Stimulated activated CD4-positive, alpha-beta T cell treated with anti-CD3 and anti-CD28 coated beads, Interleukin-4, amount 100 ng/mL, for 1 hour (primary cell): Measurements from ENCODE around the gene BST1.

Experiments
- DNase-seq: peaks from one replicate; pipeline ENCODE4 v3.0.0-alpha.2; 2020

BST1 gene

DNA sequence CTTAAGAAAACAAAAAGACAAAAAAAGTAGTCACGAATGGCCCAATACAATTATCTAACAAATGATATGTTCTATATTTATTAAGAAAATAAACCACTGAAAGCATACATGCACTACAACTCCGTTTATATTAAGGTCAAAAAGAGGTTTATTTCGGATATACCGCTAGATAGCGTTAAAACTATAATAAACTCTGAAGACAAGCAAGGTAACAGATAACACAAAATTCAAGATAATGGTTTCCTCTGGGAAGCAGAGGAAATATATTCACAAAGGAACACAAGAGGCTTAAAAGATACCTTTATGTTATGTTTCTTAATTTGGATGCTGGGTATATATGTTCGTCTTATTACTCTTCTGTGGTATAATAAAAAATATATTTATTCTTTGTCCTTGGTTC is 26.0 kb upstream of the BST1 start:
- no peak for DNase-seq

DNA sequence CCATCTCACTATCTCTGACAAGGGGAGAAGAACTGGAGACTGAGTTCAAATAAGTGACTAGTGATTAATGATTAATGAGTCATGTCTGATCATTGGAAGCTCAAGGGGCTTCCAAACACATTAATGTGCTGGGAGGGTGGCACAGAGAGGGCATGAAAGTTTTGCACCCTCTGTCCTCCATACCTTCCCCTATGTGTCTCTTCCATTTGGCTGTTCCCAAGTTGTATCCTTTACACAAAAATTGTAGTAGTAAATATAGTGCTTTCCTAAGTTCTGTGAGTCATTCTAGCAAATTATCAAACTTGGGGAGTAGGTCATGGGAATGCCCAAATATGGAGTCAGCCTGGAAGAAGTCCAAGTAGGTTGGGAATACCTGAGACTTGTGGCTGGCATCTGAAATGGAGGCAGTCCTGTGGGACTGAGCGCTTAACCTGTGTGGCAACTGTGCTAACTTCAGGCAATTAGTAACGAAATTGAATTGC is 25.3 kb upstream of the BST1 start:
- DNase-seq, result no peak

DNA sequence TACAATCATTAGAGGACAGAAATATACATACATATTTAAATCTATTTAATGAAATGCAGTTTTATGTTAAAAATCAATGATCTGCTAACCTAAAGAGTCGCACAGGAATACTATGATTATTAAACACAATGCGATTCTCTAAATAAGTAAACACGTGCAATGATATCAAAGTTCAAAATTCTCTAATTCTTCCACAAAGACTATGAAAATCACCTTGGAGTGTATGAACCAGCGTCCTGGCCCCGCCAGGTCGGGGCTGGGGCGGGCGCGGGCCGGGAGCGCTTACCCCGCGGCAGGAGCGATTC is 21.8 kb upstream of the BST1 start:
- DNase-seq, result no peak

DNA sequence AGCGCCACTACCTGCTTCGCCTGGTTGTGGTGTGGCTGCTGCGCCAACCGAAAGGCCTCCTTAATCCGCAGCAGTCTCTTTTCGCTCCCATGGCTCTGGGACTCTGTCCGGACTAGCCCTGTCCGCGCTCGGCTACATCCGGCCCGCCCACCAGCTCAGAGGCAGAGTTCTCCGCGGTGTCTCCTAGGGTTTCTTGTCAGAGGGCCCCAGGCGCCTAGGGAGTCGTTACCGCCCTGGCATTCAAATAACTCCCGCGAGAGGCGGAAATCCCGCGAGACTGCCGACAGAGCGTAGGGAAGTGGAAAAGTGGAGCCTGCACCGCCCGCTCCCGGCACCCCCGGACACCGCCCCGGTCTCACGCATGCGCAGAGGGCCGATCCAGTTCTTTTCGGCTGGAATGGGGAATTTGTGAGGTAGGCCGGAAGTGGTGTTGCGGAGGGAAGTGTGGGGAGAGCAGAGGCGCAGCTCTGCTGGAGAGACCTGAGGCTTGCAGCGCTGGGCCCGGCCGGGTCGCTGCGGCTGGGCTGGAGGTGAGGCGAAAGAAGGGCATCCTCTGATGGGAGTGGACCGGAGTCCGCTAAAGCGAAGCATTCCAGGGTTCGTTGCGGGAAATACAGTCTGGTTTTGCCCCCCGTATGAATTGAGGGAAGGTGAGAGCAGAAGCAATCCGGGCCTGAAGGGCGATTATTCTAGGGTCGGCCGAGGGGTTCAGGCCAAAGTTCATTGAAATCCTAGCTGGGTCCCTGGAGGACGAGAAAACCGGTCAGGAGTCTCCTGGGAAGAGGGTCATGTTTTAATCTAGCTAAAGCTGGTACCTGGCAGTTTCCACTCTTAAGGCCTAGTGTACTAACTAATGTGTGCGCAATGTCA is 21.3 kb upstream of the BST1 start, which contains the start of gene FAM200B:
Gene FAM200B, plus strand, starts transcription at position 456 of the 870 bp plus-strand sequence. CDS start 5,151 bp downstream, outside the sequence.
- DNase-seq, result peak; percentile 98

DNA sequence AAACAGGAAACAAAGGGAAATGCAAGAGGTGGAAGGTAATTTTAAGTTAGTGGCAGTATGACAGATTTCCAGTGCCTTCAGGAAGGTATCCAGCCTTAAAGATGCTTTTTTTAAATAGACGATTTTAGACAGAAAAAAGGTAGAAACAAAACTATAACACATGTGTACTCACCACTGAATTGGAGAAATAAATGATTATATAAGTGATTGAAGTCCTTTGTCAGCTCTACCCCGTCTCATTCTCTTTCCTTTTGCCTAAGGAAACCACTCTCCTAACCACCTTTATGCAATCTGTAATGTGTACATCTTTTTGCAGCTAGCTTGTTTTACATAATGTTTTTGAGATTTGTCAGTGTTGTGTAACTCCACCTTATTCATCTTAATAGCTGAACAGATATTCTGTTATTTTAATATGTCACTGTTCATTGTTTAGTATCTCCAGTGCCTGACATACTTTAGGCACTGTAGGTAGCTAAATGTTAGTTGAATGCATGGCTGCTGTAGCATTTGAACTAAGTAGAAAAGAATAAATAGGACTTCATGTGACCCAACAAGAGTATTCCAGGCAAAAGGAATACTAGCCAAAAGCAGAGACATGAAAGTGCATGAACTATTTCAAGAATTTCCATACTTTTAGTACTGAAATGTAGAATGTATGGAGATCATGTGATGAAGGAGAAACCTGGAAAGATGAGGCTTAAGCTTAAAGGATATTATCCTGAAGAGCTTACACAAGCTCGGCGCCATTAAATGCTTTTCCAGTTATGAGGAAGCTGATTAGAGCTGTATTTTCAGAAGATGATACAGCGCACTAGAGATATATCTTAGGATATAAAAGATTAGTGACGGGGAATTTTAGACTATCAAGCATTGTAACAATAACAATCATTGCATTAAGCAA is 20.4 kb upstream of the BST1 start:
- no peak for DNase-seq

DNA sequence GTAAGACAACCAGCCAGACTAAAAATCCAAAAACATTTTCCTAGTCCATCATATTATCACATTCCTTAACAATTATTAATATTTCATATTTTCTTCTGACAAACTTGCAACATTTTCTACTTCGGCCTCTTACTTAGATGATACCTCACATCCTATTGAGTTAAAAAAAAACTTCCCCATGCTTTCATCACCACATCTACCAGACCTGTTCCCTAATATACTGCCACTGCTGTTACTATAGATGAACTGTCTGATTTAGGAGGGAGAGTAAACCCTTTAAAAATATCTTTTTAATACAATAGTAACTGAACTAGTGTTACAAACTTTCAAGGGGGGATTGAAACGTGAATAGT is 19.7 kb upstream of the BST1 start:
- DNase-seq, result no peak

DNA sequence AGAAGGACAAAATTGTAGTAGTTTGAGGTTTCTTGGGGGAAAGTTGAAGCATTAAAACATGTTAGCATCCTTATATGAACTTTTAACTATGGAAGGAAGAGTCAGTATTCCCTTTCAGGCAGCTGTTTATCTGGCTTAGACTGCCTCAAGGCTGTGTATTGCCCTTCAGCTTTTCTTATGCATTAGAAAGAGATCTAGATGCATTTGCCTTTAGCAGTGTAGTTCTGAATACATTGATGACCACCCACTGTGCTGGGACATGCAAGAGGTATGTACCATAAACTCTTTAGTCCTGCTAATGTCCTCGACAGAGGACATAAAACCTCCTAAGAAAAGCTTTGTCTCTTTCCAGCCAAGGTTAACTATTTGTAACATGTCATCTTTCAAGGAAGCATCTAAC is 18.4 kb upstream of the BST1 start:
- no peak for DNase-seq

DNA sequence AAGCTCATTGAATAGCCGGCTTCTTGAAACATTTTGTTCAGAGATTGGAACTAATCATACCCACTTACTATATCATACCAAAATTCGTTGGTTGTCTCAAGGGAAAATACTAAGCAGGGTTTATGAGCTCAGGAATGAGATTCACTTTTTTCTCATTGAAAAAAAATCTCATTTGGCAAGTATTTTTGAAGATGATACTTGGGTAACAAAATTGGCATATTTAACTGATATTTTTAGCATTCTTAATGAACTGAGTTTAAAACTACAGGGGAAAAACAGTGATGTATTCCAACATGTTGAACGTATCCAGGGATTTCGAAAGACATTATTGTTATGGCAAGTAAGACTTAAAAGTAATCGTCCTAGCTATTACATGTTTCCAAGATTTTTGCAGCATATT is 14.8 kb upstream of the BST1 start:
- no peak for DNase-seq

DNA sequence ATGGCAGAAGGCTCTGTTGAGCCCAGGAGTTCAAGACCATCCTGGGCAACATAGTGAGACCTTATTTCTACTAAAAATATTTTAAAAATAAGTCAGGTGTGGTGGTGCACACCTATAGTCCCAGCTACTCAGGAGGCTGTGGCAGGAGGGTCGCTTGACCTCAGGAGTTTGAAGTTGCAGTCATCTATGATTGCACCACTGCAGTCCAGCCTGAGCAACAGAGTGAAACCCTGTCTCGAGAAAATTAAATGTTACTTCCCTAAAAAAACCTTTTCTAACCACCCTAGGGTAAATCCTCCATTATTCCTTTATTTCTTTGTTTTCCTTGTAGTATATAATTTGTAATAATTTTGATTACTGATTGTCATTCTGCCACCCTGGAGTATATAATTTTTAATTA is 13.3 kb upstream of the BST1 start:
- DNase-seq, result no peak

DNA sequence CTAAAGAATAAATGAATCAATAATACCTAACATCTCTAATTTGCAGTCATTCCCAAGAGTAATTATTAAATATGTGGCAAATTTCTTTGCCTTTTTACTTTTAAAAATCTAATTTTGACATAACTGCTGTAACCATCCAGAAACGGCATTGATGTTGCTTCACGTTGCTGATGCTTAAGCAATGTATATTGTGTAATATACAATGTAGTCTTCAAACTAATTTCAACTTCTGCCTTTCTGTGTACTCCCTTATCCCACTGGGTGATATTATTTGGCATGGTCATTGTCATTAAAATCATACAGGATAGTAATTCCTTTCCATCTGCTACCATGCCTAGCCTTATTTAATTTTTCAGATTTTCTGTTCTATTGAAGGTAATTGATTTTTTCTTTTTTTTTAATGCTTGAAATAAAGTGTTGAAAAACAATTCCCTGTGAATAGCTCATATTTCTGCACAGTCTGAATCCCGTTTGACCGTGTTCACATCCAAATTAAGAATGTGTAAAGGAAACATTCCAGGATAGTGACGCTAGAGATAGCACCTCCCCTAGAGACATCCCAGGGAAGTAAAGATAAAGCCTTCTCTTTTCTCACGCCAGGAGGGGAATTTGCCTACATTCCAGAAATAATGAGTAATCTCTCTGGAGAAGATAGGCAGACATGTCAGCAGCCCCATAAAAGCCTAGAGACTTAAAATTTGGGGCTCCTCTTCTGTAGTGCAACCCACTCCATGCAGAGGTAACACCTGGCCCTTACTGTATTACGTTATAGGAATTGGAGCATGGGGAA is 12.7 kb upstream of the BST1 start:
- DNase-seq, result no peak

DNA sequence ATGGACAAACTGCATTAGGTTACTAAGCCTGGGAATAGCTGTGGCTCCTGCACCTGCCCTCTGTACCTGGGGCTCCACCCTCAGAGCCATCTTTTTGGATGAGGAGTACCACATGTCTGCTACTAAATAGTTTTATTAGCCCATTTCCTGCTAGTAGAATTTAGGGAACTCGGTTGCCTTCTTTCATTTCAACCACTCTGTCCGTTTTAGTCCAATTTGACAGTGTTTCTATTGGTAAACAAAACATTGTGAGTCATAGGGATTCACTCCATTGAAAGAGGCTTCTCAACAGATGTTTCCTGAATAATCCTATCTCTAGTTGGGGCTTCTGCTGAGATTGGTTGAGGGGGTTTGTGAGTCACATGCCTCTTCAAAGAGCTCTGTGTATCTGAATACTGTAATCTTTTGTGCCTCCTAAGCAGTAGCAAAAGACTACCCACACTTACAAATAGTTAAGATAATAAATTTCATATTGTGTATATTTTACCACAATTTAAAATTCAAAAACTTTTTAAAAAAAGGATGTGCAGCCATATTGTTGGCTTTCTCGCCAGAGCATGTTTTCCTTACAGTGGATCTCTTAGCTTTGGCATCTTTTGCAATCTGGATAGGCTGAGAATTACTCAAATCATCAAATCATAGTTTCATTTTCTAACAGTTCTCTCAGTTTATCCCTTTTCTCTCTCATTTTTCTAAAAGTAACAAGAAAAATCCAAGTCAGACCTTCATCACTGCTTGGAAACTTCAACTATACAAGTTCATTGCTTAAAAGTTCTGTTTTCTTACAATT is 11.3 kb upstream of the BST1 start:
- no peak for DNase-seq

DNA sequence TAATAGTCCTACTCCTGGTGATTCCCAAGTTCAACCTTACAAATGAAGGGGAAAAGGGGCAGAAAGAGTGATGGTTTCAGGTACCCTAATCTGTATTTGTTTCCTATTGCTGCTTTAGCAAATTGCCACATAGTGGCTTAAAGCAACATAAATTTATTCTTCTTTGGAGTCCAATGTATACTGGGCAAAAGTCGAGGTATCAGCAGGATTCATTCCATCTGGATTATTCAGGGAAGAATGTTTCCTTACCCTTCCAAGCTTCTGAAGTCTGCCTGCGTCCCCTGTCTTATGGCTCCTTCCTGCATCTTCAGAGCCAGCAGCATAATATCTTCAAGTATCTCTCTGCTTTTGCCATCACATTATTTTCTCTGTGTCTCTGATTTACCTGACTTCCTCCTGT is 10.3 kb upstream of the BST1 start:
- no peak for DNase-seq

DNA sequence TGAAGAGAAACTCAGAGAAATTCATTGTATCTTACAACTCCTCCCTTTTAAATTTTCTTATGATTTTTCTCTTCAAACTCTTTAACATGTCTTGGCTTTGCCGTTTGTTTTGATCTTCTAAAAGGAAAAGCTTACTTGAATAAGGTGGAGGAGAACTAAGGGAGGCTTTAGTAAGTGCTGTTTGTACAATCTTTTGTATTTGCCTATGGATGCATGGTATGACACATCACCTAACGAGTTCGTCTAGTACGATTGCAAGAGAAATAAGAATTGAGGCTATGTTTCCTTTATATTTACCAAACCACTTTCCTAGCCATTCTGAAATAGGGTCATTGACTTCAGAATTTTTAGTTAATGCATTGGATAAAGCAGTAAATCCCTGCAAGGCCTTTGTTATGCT is 8.4 kb upstream of the BST1 start:
- no peak for DNase-seq

DNA sequence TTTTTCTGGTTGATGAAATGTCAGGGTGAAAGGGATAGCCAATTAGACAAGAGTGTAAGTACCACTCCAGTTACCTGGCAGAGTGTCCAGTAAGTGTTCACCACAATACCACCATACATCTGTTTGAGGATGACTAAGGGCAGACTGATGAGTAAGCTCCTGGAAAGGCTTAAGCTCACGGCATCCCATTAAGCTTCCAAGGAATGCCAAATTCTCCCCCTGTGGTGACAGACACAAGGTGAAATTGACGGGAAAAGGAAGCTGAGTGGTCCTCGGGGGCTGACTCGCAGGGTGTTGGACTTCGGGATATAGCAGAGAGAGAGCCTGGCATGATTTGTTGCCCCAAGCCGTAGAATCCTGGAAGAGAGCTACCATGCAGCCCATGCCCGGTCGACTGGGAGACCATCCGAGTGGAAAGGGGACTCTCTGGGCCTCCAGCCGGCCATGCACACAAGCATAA is 7.6 kb upstream of the BST1 start:
- no peak for DNase-seq

DNA sequence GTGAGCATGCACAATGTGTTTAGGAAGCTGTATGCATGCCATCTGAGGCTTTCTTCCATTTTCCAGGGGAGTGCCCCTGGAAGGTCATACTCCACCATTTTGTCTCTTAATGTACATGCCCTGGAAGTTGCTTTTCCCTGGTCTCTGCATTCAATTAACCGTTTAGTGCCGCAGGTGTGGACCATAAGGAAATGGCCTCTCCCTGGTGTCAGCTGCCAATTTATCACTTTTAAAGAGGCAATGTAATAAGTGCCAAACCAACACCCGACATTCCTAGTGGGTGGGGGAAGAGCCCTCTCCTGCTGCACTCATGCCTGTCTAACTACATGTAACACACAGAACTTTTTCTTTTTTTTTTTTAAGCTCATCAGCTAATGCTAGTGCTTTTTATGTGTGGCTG is 7.1 kb upstream of the BST1 start:
- no peak for DNase-seq

DNA sequence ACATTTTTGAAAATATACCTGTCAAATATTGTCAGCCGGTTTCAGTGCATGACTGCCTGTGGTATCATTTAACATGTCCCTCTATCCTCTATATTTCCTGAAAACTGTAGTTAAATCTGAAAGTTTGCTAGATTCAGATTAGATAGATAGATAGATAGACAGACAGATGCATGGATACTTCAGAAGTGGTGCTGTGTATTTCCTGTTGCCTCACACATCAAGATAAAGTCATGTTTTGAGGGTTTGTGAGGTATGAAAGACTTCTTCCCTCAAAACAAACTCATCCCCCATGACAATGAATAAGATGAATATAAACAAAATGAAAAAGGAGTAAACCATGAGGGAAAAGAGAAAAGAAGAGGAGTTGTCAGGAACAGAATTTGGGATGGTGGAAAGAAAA is 6.0 kb upstream of the BST1 start:
- no peak for DNase-seq

DNA sequence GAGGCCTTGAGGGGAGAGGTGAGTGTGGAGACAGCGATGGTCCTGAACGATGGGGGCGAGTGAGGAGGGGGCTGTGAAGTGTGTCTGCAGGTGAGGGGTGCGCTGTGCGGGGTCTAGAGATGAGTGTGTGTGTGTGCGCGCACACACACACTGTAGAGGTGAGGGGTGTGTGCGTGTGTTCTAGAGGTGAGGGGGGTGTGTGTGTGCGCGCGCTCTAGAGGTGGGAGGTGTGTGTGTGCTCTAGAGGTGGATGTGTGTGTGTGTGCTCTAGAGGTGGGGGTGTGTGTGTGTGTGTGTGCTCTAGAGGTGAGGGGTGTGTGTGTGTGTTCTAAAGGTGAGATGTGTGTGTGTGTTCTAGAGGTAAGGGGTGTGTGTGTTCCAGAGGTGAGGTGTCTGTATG is 574 bp downstream of the BST1 start:
- DNase-seq, result no peak

DNA sequence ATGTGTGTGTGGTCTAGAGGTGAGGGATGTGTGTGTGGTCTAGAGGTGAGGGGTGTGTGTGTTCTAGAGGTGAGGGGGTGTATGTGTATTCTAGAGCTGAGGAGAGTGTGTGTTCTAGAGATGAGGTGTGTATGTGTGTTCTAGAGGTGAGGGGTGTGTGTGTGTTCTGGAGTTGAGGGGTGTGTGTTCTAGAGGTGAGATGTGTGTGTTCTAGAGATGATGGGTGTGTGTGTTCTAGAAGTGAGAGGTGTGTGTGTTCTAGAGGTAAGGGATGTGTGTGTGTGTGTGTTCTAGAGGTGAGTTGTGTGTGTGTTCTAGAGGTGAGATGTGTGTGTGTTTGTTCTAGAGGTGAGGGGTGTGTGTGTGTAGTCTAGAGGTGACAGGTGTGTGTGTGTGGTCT is 1.3 kb downstream of the BST1 start:
- no peak for DNase-seq

DNA sequence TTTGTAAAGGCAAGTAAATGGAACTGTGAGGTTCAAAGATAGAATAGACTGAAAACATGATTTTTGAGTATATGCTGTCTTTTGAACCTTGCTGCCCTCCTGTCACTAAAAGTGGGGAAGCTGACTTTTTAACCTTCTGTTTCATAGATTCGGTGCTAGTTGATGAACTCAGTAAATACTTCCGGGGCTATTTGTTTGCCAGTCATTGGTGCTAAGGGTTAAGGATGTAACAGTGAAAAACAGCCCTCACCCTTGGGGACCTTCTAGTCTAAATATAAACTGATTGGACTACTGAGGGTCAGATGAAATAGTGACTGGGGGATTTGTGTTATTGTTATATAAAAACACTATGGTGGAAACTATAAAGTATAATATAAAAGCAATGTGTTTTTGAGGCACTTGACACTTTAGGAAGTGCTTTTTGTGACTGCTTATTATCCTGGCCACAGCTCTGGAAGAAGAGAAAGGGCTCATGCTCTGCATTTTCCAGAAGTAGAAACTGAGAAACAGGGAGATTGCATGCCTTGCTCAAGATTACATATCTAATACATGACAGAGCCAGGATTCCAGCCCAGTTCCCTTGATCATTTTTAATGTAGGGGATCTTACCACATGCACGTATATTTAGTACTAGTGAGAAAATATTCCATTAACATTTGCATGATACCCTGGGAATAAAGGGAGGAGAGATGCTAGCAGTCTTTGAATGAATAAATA is 3.9 kb downstream of the BST1 start:
- DNase-seq, result no peak

DNA sequence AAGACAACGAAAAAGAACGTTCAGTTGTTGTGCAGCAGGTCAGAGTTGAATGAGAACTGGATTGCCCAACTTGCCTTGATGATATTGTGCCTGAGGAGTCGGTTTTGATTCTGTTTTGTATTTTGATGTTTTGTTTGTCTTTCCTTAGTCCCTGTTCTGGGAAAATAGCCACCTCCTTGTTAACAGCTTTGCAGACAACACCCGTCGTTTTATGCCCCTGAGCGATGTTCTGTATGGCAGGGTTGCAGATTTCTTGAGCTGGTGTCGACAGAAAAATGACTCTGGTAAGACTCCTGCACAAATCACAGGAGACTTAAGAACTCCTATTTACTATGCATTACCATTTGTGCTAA is 4.5 kb downstream of the BST1 start:
- no peak for DNase-seq

DNA sequence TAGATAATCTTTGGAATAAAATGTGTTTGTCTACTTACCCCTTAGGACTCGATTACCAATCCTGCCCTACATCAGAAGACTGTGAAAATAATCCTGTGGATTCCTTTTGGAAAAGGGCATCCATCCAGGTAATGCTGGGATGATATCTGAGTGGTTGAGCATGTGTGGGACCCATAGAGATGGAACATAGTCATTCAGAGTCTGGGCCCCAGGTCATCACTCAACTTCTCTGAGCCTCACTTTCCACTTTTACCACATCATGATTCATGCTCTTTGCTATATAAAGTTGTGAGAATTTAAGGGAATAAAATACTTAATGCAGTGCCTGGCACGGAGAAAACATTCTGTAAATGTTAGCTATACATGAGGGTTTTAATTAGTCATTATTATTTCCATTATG is 8.9 kb downstream of the BST1 start:
- no peak for DNase-seq

DNA sequence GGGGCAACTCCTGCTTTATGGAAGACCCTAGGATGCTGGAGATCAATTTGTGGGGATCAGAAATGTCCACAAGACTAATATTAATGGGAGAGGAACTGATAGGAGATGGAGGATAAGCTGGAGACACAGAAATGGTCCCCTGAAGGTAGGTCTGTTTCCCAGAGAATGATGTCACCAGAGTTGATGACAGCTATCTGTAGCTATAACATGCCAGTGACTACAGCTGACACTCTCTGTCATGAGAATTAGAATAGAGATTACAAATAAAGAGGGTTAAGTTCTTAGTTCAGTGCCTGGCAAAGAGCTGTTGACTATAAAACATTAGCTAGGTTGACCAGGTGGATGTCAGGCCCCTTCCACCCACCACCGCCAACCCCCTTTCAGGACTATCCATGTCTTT is 9.3 kb downstream of the BST1 start:
- no peak for DNase-seq
